HCT116 (cell line): ENCODE results near the gene FKBP7.

Experiments
- CTCF ChIP-seq, 3 experiments: fragments of 200-600 bp in 1 of 3; sonication (generic) in 1 of 3; IDR thresholded peaks in 2 of 3; conservative IDR thresholded peaks in 1 of 3; 2 replicates each; pipeline ENCODE4 v1.5.1; 2012 to 2017; ENCODE audit warnings: low read depth in 2 of 3, low read length in 2 of 3, antibody characterized with exemption in 1 of 3, borderline replicate concordance in 1 of 3, control low read depth in 1 of 3, mild to moderate bottlenecking in 1 of 3, mixed read lengths in 1 of 3, mixed run types in 1 of 3, moderate library complexity in 1 of 3; ENCODE audit not compliant: insufficient read depth in 1 of 3
- EZH2 ChIP-seq: fragments of 200-600 bp; sonication (generic); IDR thresholded peaks from 2 replicates; pipeline ENCODE4 v1.6.1; 2017; ENCODE audit warnings: antibody characterized with exemption, mixed run types
- POLR2AphosphoS5 ChIP-seq: IDR thresholded peaks from 2 replicates; pipeline ENCODE4 v1.6.1; 2011; ENCODE audit warnings: mild to moderate bottlenecking, low read depth, low read length, moderate library complexity
- RAD21 ChIP-seq: IDR thresholded peaks from 2 replicates; pipeline ENCODE4 v1.6.1; 2012; ENCODE audit warnings: low read depth, mild to moderate bottlenecking
- REST ChIP-seq: IDR thresholded peaks from 2 replicates; pipeline ENCODE4 v1.6.1; 2012; ENCODE audit warnings: low read depth
- SIN3A ChIP-seq: IDR thresholded peaks from 2 replicates; pipeline ENCODE4 v1.6.1; 2012; ENCODE audit warnings: low read depth
- SP1 ChIP-seq: IDR thresholded peaks from 2 replicates; pipeline ENCODE4 v1.6.1; 2012; ENCODE audit warnings: low read depth

DNA sequence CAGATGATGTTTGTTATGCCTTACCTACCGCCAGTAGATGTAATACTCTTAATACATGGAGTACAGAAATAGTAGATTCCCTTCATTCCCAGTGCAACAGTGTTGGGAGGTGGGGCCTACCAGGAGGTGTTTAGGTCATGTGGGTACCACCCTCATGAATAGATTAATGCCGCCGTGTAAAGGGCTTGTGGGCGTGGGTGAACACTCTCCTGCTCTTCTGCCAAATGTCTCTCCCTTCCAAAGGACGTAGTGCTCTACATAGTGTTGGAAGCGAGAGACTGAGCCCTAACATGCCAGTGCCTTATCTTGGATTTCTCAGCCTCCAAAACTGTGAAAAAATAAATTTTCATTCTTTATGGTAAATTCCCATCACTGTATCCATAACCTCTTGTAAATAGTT is 32.0 kb upstream of the FKBP7 start:
- TF ChIP-seq RAD21 (no peak), POLR2AphosphoS5 (no peak), SIN3A (no peak), CTCF (IDR thresholded peaks at IDR 0.05 in 2 of 3, conservative IDR thresholded peaks at IDR 0.05 in 1 of 3; ENCODE audit: borderline replicate concordance in 1 of 3, insufficient read depth in 1 of 3, low read depth in 2 of 3, low read length in 2 of 3) (no peak), SP1 (no peak), EZH2 (no peak), REST (no peak)
